Endothelial cell (in vitro differentiated cells): Measurements from ENCODE around the gene HEATR3. TPM values are rescaled to one million over a fixed set of nuclear protein-coding genes. Genes with fewer than 3 reads are reported as not detected.

ENCODE experiments used
- DNase-seq: peaks from one replicate; pipeline ENCODE4 v3.0.0; 2021; ENCODE audit warnings: low spot score
- H3K27ac Mint-ChIP-seq: one replicate; pipeline ENCODE4 v1.8.0; 2021; ENCODE audit warnings: mixed read lengths, inconsistent platforms; ENCODE audit not compliant: unreplicated experiment
- H3K27me3 Mint-ChIP-seq: one replicate; pipeline ENCODE4 v1.8.0; 2021; ENCODE audit warnings: mild to moderate bottlenecking, moderate library complexity, mixed read lengths, inconsistent platforms; ENCODE audit not compliant: unreplicated experiment
- H3K36me3 Mint-ChIP-seq: one replicate; pipeline ENCODE4 v1.8.0; 2021; ENCODE audit warnings: mild to moderate bottlenecking, low read depth, mixed read lengths, inconsistent platforms; ENCODE audit not compliant: unreplicated experiment
- H3K4me1 Mint-ChIP-seq: one replicate; pipeline ENCODE4 v1.8.0; 2021; ENCODE audit warnings: mild to moderate bottlenecking, mixed read lengths, inconsistent platforms; ENCODE audit not compliant: unreplicated experiment
- H3K4me3 Mint-ChIP-seq: one replicate; pipeline ENCODE4 v1.8.0; 2021; ENCODE audit warnings: mild to moderate bottlenecking, mixed read lengths, inconsistent platforms; ENCODE audit not compliant: unreplicated experiment
- H3K9me3 Mint-ChIP-seq: one replicate; pipeline ENCODE4 v1.8.0; 2021; ENCODE audit warnings: mixed read lengths, inconsistent platforms; ENCODE audit not compliant: unreplicated experiment
- total RNA-seq: library from RNA; stranded (reverse); fragmentation: NEBNext Ultra II Directional; extraction: Animal tissue kit (Norgen Biotek cat#: 25700); gene quantifications from one replicate; pipeline ENCODE4 v1.2.1, GENCODE V29; 2021; ENCODE audit not compliant: unreplicated experiment
- TF ChIP-seq, protein P1 (sequence below): fragments of 200-600 bp; sonication (generic); IDR thresholded peaks from one replicate; pipeline ENCODE4 v1.5.0; 2021; ENCODE audit warnings: antibody characterized with exemption; ENCODE audit not compliant: unreplicated experiment

Gene HEATR3
- total RNA-seq, 1 donor from 2014 or later, result 10.3 TPM

DNA sequence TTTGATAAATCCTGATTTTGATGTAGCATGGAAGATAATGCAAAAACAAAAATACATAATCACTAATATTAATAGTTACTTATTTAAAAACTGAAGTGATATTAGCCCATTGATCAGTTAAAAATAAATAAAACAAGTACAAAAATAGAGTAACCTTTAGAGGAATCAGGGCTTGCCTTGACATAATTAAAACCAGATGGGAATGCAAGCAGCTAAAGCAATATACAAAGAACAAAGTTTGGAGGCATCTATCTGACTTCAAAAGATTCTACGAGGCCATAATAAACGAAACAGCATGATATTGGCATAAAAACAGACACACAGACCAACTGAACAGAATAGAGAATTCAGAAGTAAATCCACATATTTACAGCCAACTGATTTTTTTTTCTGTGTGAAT is 15.0 kb upstream of the HEATR3 start:
- Mint-ChIP-seq H3K27me3 (peaks cover 1% of the 10 kb centered on the region), H3K9me3 (no peaks in the 10 kb centered on the region), H3K4me1 (no peaks in the 10 kb centered on the region), H3K36me3 (no peaks in the 10 kb centered on the region), H3K4me3 (no peak overlapping the region), H3K27ac (no peak overlapping the region)
- no peak for DNase-seq
- TF ChIP-seq, protein P1, sequence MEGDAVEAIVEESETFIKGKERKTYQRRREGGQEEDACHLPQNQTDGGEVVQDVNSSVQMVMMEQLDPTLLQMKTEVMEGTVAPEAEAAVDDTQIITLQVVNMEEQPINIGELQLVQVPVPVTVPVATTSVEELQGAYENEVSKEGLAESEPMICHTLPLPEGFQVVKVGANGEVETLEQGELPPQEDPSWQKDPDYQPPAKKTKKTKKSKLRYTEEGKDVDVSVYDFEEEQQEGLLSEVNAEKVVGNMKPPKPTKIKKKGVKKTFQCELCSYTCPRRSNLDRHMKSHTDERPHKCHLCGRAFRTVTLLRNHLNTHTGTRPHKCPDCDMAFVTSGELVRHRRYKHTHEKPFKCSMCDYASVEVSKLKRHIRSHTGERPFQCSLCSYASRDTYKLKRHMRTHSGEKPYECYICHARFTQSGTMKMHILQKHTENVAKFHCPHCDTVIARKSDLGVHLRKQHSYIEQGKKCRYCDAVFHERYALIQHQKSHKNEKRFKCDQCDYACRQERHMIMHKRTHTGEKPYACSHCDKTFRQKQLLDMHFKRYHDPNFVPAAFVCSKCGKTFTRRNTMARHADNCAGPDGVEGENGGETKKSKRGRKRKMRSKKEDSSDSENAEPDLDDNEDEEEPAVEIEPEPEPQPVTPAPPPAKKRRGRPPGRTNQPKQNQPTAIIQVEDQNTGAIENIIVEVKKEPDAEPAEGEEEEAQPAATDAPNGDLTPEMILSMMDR, result no peak

DNA sequence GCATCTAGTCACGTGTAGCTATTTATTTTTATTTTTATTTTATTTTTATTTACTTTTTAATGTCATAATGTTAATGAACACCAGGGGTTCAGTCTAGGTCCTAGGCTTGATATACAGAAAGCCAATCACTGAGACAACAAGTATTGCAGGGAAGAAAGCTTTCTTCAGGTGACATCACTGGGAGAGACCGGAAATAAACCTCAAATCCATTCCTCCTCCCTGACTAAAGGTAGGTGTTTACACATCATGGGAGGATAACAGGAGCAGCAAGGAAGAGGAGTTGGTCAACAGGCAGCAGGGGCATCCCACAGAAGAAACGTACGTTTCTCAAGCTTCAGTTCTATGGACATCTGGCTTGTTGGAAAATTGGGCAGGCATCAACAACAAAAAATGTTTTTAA is 9.5 kb upstream of the HEATR3 start:
- no peaks in the 10 kb centered on the region for H3K27me3 Mint-ChIP-seq
- H3K9me3 Mint-ChIP-seq, result no peaks in the 10 kb centered on the region
- DNase-seq, result no peak
- H3K36me3 Mint-ChIP-seq, result no peaks in the 10 kb centered on the region
- no peaks in the 10 kb centered on the region for H3K4me1 Mint-ChIP-seq
- H3K4me3 Mint-ChIP-seq, result no peak overlapping the region
- TF ChIP-seq, protein P1, result no peak
- no peak overlapping the region for H3K27ac Mint-ChIP-seq

DNA sequence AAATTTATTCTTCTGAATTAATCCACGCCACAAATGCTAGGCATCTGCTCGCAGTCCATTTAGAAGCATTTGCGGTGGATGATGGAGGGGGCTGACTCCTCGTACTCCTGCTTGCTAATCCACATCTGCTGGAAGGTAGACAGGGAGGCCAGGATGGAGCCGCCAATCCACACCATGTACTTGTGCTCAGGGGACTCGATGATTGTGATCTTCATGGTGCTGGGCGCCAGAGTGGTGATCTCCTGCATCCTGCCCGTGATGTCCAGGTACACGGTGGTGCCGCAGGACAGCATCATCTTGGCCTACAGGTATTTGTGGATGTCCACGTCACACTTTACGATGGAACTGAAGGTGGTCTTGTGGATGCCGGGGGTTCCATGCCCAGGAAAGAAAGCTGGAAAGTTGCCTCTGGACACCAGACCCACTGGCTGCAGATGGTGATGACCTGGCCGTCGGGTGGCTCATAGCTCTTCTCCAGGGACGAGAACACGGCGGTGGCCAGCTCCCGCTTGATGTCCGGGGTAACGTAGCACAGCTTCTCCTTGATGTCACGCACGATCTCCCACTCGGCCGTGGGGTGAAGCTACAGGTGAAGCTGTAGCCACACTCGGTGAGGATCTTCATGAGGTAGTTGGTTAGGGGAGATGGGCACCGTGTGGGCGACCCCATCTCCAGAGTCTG is 7.5 kb upstream of the HEATR3 start:
- H3K4me1 Mint-ChIP-seq, result no peaks in the 10 kb centered on the region
- H3K27ac Mint-ChIP-seq, result no peak overlapping the region
- peaks cover 3% of the 10 kb centered on the region for H3K27me3 Mint-ChIP-seq
- no peak overlapping the region for H3K4me3 Mint-ChIP-seq
- no peaks in the 10 kb centered on the region for H3K36me3 Mint-ChIP-seq
- TF ChIP-seq, protein P1, result no peak
- no peaks in the 10 kb centered on the region for H3K9me3 Mint-ChIP-seq
- DNase-seq, result no peak

DNA sequence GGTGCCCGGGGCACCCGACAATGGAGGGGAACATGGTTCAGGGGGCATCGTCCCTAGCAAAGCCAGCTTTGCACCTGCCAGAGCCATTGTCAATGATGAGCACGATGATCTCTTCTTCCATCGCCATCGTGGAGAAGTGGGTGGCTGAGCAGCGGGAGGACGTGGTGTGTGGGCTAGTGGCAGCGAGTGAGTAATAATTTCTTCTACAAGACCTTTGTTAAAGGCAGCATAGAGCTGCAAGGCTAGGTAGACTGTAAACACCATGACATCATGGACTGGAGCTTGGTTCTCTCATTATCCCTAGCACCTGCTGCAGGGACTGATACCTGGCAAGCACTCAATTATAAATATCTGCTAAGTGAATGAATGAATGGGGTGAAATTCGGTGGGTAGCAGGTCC is 6.7 kb upstream of the HEATR3 start:
- Mint-ChIP-seq H3K9me3 (no peaks in the 10 kb centered on the region), H3K4me3 (no peak overlapping the region), H3K27ac (no peak overlapping the region), H3K4me1 (no peaks in the 10 kb centered on the region), H3K27me3 (peaks cover 5% of the 10 kb centered on the region), H3K36me3 (no peaks in the 10 kb centered on the region)
- TF ChIP-seq, protein P1, result no peak
- DNase-seq, result no peak

DNA sequence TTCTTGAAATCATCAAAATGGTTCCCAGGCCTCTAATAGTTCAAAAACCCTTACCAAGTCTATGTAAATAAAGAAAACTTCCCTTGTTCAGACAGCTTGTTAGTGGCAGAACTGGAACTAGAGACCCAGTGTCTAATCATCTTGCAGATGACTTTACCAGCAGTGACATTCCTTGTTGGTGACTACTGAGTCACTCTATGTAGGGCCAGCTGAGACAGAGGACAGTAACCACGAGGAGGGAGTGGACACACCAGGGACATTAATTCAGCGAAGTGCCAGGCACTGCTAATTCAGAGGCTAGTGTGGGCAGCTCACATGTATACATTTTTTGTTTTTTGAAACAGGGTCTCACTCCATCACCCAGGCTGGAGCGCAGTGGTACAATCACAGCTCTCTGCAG is 6.1 kb upstream of the HEATR3 start:
- no peaks in the 10 kb centered on the region for H3K4me1 Mint-ChIP-seq

More for the DNA sequence above, 6.1 kb upstream of the HEATR3 start:
- Mint-ChIP-seq H3K4me3 (no peak overlapping the region), H3K27ac (no peak overlapping the region), H3K9me3 (no peaks in the 10 kb centered on the region), H3K27me3 (peaks cover 5% of the 10 kb centered on the region), H3K36me3 (no peaks in the 10 kb centered on the region)
- TF ChIP-seq, protein P1, result no peak
- no peak for DNase-seq
